ENCODE results near the gene CMYA5.

GRCh38 chr5:79825802-79826201, 136.2 kb downstream of the CMYA5 start:
- TF ChIP-seq CTCF (conservative IDR thresholded peaks at IDR 0.05) (no peak), EZH2 (IDR thresholded peaks at IDR 0.05; ENCODE audit: low read depth) (no peak)
